ENCODE data around the gene RBM17.
"Not testable (repeated sequence)": the region's sequence is repeated elsewhere in the genome, so short reads cannot be mapped to it uniquely, and the experiment has no call there.

The RBM17 gene

GRCh38 chr10:6116806-6117205 lies 28.0 kb downstream of the RBM17 start:
- Histone ChIP-seq H3K9me3 (replicated peaks in 1 of 11) (no peaks in the 10 kb centered on the region), H3K27ac (no peak overlapping the region), H3K27me3 (no peaks in the 10 kb centered on the region), H4K20me1 (peaks cover 0 to 33% (median 12%) of the 10 kb centered on the region in 11 experiments; a peak in 15 of 22 replicates), H3K36me3 (peaks cover 52 to 61% (median 55%) of the 10 kb centered on the region in 11 experiments), H3K4me2 (no peak overlapping the region), H3K4me1 (peaks cover 0 to 13% (median 10%) of the 10 kb centered on the region in 10 experiments; a peak in 14 of 20 replicates), H3K4me3 (no peak overlapping the region), H3K9ac (no peak overlapping the region)
- TF ChIP-seq Cebpa-rat (IDR thresholded peaks at IDR 0.05), result no peak

GRCh38 chr10:6117711-6118110 lies 28.9 kb downstream of the RBM17 start:
- Histone ChIP-seq H3K4me3 (no peak overlapping the region), H3K27me3 (no peaks in the 10 kb centered on the region), H3K27ac (no peak overlapping the region), H3K36me3 (peaks cover 43 to 52% (median 46%) of the 10 kb centered on the region in 11 experiments), H3K4me1 (peaks cover 0 to 13% (median 10%) of the 10 kb centered on the region in 10 experiments; a peak in 15 of 20 replicates), H3K4me2 (no peak overlapping the region), H3K9ac (no peak overlapping the region), H4K20me1 (peaks cover 0 to 24% (median 4%) of the 10 kb centered on the region in 11 experiments; a peak in 13 of 22 replicates), H3K9me3 (replicated peaks in 1 of 11) (no peaks in the 10 kb centered on the region)
- no peak for TF ChIP-seq Cebpa-rat (IDR thresholded peaks at IDR 0.05)

GRCh38 chr10:6119423-6119822 lies 30.6 kb downstream of the RBM17 start:
- peaks cover 11 to 27% (median 16%) of the 10 kb centered on the region in 10 experiments for H3K4me1 ChIP-seq
- H3K9ac ChIP-seq, result no peak overlapping the region
- no peaks in the 10 kb centered on the region for H3K9me3 ChIP-seq (replicated peaks in 1 of 11)
- H3K27me3 ChIP-seq, result peaks cover 0 to under 1% (median 0%) of the 10 kb centered on the region in 11 experiments; a peak in 2 of 22 replicates
- H3K4me3 ChIP-seq, result no peak overlapping the region
- TF ChIP-seq Cebpa-rat (IDR thresholded peaks at IDR 0.05), result no peak
- H3K36me3 ChIP-seq, result peaks cover 26 to 35% (median 29%) of the 10 kb centered on the region in 11 experiments
- no peak overlapping the region for H3K27ac ChIP-seq
- no peak overlapping the region for H3K4me2 ChIP-seq
- H4K20me1 ChIP-seq, result peaks cover 0 to 13% (median 0%) of the 10 kb centered on the region in 11 experiments; a peak in 6 of 22 replicates

GRCh38 chr10:6119962-6120361 lies 31.1 kb downstream of the RBM17 start:
- Histone ChIP-seq H3K4me2 (no peak overlapping the region; a peak in 1 of 22 replicates), H3K4me3 (no peak overlapping the region), H3K27ac (peak overlapping the region in 2 of 11 experiments; percentile 12 to 15; a peak in 2 of 22 replicates), H4K20me1 (peaks cover 0 to 8% (median 0%) of the 10 kb centered on the region in 11 experiments; a peak in 5 of 22 replicates), H3K9me3 (replicated peaks in 1 of 11) (no peaks in the 10 kb centered on the region), H3K36me3 (peaks cover 20 to 30% (median 24%) of the 10 kb centered on the region in 11 experiments), H3K9ac (no peak overlapping the region), H3K4me1 (peaks cover 11 to 33% (median 22%) of the 10 kb centered on the region in 10 experiments), H3K27me3 (peaks cover 0 to 6% (median 0%) of the 10 kb centered on the region in 11 experiments; a peak in 2 of 22 replicates)
- TF ChIP-seq Cebpa-rat (IDR thresholded peaks at IDR 0.05), result no peak

GRCh38 chr10:6120691-6121090 lies 31.9 kb downstream of the RBM17 start:
- Histone ChIP-seq H3K9ac (no peak overlapping the region; a peak in 1 of 22 replicates), H3K27me3 (peaks cover 0 to 6% (median 0%) of the 10 kb centered on the region in 11 experiments; a peak in 2 of 22 replicates)
- TF ChIP-seq Cebpa-rat (IDR thresholded peaks at IDR 0.05), result no peak

GRCh38 chr10:6121146-6121545 lies 32.3 kb downstream of the RBM17 start:
- Histone ChIP-seq H4K20me1 (peaks cover 0 to 7% (median 0%) of the 10 kb centered on the region in 11 experiments; a peak in 5 of 22 replicates), H3K27ac (peak overlapping the region in 3 of 11 experiments; percentile 12 to 40 (median 15); a peak in 4 of 22 replicates), H3K36me3 (peaks cover 8 to 18% (median 12%) of the 10 kb centered on the region in 11 experiments; a peak in 21 of 22 replicates), H3K4me1 (peaks cover 11 to 42% (median 31%) of the 10 kb centered on the region in 10 experiments), H3K9ac (no peak overlapping the region; a peak in 1 of 22 replicates), H3K9me3 (replicated peaks in 1 of 11) (no peaks in the 10 kb centered on the region), H3K4me2 (peak overlapping the region in 6 of 11 experiments; percentile 33 to 58 (median 46); a peak in 11 of 22 replicates), H3K4me3 (no peak overlapping the region), H3K27me3 (peaks cover 0 to 6% (median 0%) of the 10 kb centered on the region in 11 experiments; a peak in 2 of 22 replicates)
- no peak for TF ChIP-seq Cebpa-rat (IDR thresholded peaks at IDR 0.05)

More at GRCh38 chr10:6120691-6121090, 31.9 kb downstream of the RBM17 start:
- no peaks in the 10 kb centered on the region for H3K9me3 ChIP-seq (replicated peaks in 1 of 11)
- H3K36me3 ChIP-seq, result peaks cover 13 to 23% (median 16%) of the 10 kb centered on the region in 11 experiments; a peak in 21 of 22 replicates
- peaks cover 11 to 37% (median 29%) of the 10 kb centered on the region in 10 experiments for H3K4me1 ChIP-seq
- H4K20me1 ChIP-seq, result peaks cover 0 to 8% (median 0%) of the 10 kb centered on the region in 11 experiments; a peak in 5 of 22 replicates
- H3K4me2 ChIP-seq, result peak overlapping the region in 7 of 11 experiments; percentile 6 to 58 (median 44); a peak in 12 of 22 replicates
- no peak overlapping the region for H3K4me3 ChIP-seq
- H3K27ac ChIP-seq, result peak overlapping the region in 3 of 11 experiments; percentile 12 to 40 (median 15); a peak in 4 of 22 replicates

GRCh38 chr10:6123532-6123931 lies 34.7 kb downstream of the RBM17 start:
- Histone ChIP-seq H3K9me3 (replicated peaks in 1 of 11) (no peaks in the 10 kb centered on the region), H3K9ac (no peak overlapping the region), H3K27ac (peak overlapping the region in 4 of 11 experiments; percentile 6 to 56 (median 38); a peak in 5 of 22 replicates), H4K20me1 (peaks cover 0 to 3% (median 0%) of the 10 kb centered on the region in 11 experiments; a peak in 2 of 22 replicates), H3K4me1 (peaks cover 21 to 57% (median 45%) of the 10 kb centered on the region in 10 experiments), H3K4me3 (no peak overlapping the region), H3K36me3 (no peaks in the 10 kb centered on the region), H3K4me2 (peak overlapping the region in 8 of 11 experiments; percentile 1 to 86 (median 58); a peak in 10 of 22 replicates), H3K27me3 (peaks cover 0 to 6% (median 0%) of the 10 kb centered on the region in 11 experiments; a peak in 2 of 22 replicates)
- no peak for TF ChIP-seq Cebpa-rat (IDR thresholded peaks at IDR 0.05)

GRCh38 chr10:6124666-6125065 lies 35.8 kb downstream of the RBM17 start:
- Histone ChIP-seq H3K36me3 (no peaks in the 10 kb centered on the region), H4K20me1 (peaks cover 0 to 7% (median 0%) of the 10 kb centered on the region in 11 experiments; a peak in 1 of 22 replicates), H3K27ac (peak overlapping the region in 4 of 11 experiments; percentile 0 to 56 (median 34); a peak in 7 of 22 replicates), H3K27me3 (peaks cover 0 to 6% (median 0%) of the 10 kb centered on the region in 11 experiments; a peak in 2 of 22 replicates), H3K9me3 (replicated peaks in 1 of 11) (no peaks in the 10 kb centered on the region), H3K4me3 (no peak overlapping the region), H3K4me1 (peaks cover 32 to 68% (median 56%) of the 10 kb centered on the region in 10 experiments), H3K4me2 (peak overlapping the region in 10 of 11 experiments; percentile 2 to 86 (median 49); a peak in 15 of 22 replicates), H3K9ac (peak overlapping the region in 2 of 11 experiments; percentile 35 to 41; a peak in 2 of 22 replicates)
- TF ChIP-seq Cebpa-rat (IDR thresholded peaks at IDR 0.05), result no peak

- not testable (repeated sequence) for H3K27me3 ChIP-seq; H3K9me3 ChIP-seq (replicated peaks in 1 of 11); H3K9ac ChIP-seq; H3K4me3 ChIP-seq; H4K20me1 ChIP-seq; H3K36me3 ChIP-seq; H3K27ac ChIP-seq
- Histone ChIP-seq H3K4me1 (peaks cover 32 to 85% (median 57%) of the 10 kb centered on the region in 10 experiments), H3K4me2 (peak overlapping the region in 6 of 11 experiments; percentile 82 to 94 (median 86); a peak in 11 of 22 replicates)
Measured at GRCh38 chr10:6127461-6127860, 38.6 kb downstream of the RBM17 start.

Measured in BLaER1 treated with 17β-estradiol and CSF1 and Interleukin-3, amounts not matched to agents 10 nM and 100 nM (cell line).